GM23338 (cell line): ENCODE data around the gene AQP10. TPM values are rescaled to one million over a fixed set of nuclear protein-coding genes. Genes with fewer than 3 reads are reported as not detected.
A peak's percentile ranks its signal among the peaks of the same experiment; 100 is the strongest.

Experiments used
- ATAC-seq: fragments of 200-7000 bp; cut with Tn5 transposase; 3 replicates; pipeline ENCODE4 v1.9.1; 2020
- DNase-seq: peaks from one replicate; pipeline ENCODE4 v3.0.0-alpha.2; 2015; ENCODE audit warnings: low spot score
- H2AFZ ChIP-seq: fragments of 200-600 bp; sonication (generic); 2 replicates; pipeline ENCODE4 v1.8.0; 2016; ENCODE audit warnings: antibody characterized with exemption, mild to moderate bottlenecking, moderate library complexity
- H3F3A ChIP-seq: fragments of 200-600 bp; sonication (generic); replicated peaks from 2 replicates; pipeline ENCODE4 v1.8.0; 2017; ENCODE audit warnings: antibody characterized with exemption, mixed run types, low read depth
- H3K27ac ChIP-seq: fragments of 200-600 bp; sonication (generic); 2 replicates; pipeline ENCODE4 v1.6.1; 2016; ENCODE audit warnings: low read depth
- H3K27me3 ChIP-seq: fragments of 200-600 bp; sonication (generic); 2 replicates; pipeline ENCODE4 v1.8.0; 2016; ENCODE audit warnings: mild to moderate bottlenecking, mixed run types, moderate library complexity; ENCODE audit not compliant: insufficient read depth
- H3K36me3 ChIP-seq: fragments of 200-600 bp; sonication (generic); 2 replicates; pipeline ENCODE4 v1.8.0; 2016; ENCODE audit warnings: mild to moderate bottlenecking; ENCODE audit not compliant: insufficient read depth
- H3K4me1 ChIP-seq: fragments of 200-600 bp; sonication (generic); 2 replicates; pipeline ENCODE4 v1.8.0; 2016; ENCODE audit warnings: mild to moderate bottlenecking, moderate library complexity; ENCODE audit not compliant: insufficient read depth
- H3K4me2 ChIP-seq: fragments of 200-600 bp; sonication (generic); 2 replicates; pipeline ENCODE4 v1.7.1; 2017; ENCODE audit warnings: mixed run types
- H3K4me3 ChIP-seq: fragments of 200-600 bp; sonication (generic); 2 replicates; pipeline ENCODE4 v1.6.1; 2016; ENCODE audit warnings: mixed run types
- H3K79me2 ChIP-seq: fragments of 200-600 bp; sonication (generic); replicated peaks from 2 replicates; pipeline ENCODE4 v1.8.0; 2017; ENCODE audit warnings: mild to moderate bottlenecking; ENCODE audit not compliant: insufficient read depth
- H3K9me2 ChIP-seq: fragments of 200-600 bp; sonication (generic); 2 replicates; pipeline ENCODE4 v1.8.0; 2017; ENCODE audit not compliant: insufficient read depth
- H4K20me1 ChIP-seq: fragments of 200-600 bp; sonication (generic); replicated peaks from 2 replicates; pipeline ENCODE4 v1.8.0; 2017; ENCODE audit warnings: mild to moderate bottlenecking; ENCODE audit not compliant: insufficient read depth
- H3K27ac Mint-ChIP-seq: 2 replicates; pipeline ENCODE4 v1.8.0; 2020; ENCODE audit warnings: inconsistent platforms, mild to moderate bottlenecking, moderate library complexity, mixed read lengths
- H3K27me3 Mint-ChIP-seq: 3 replicates; pipeline ENCODE4 v1.8.0; 2022; ENCODE audit warnings: low read depth, mild to moderate bottlenecking, moderate library complexity, mixed read lengths, inconsistent platforms; ENCODE audit not compliant: insufficient read depth, poor library complexity
- H3K36me3 Mint-ChIP-seq: 3 replicates; pipeline ENCODE4 v1.8.0; 2021; ENCODE audit warnings: low read depth, mild to moderate bottlenecking, inconsistent platforms, moderate library complexity, mixed read lengths
- H3K4me1 Mint-ChIP-seq: 3 replicates; pipeline ENCODE4 v1.8.0; 2020; ENCODE audit warnings: mild to moderate bottlenecking, inconsistent platforms, mixed read lengths
- H3K4me3 Mint-ChIP-seq: 3 replicates; pipeline ENCODE4 v1.8.0; 2021; ENCODE audit warnings: moderate library complexity, mild to moderate bottlenecking, inconsistent platforms, mixed read lengths
- H3K9me3 Mint-ChIP-seq: 3 replicates; pipeline ENCODE4 v1.8.0; 2020; ENCODE audit warnings: moderate library complexity, mild to moderate bottlenecking, inconsistent platforms, mixed read lengths
- CREB1 ChIP-seq: fragments of 250-450 bp; sonication (Bioruptor Pico); IDR thresholded peaks from 2 replicates; pipeline ENCODE4 v1.5.0; 2020; ENCODE audit warnings: low read depth, mild to moderate bottlenecking, moderate library complexity
- JUNB ChIP-seq: IDR thresholded peaks from one replicate; pipeline ENCODE4 v1.6.1; 2016; ENCODE audit warnings: antibody characterized with exemption; ENCODE audit not compliant: unreplicated experiment
- ZNF331 ChIP-seq: fragments of 250-450 bp; sonication (Bioruptor Pico); IDR thresholded peaks from 2 replicates; pipeline ENCODE4 v1.5.0; 2020; ENCODE audit warnings: low read depth, mild to moderate bottlenecking, moderate library complexity
- polyA plus RNA-seq: library from polyadenylated mRNA; unstranded; fragments of >200 nt; fragmentation: Nextera tagmentation; extraction: Ambion mirVana; gene quantifications from 2 replicates; pipeline ENCODE4 v1.2.1, GENCODE V29; 2016
- total RNA-seq: library from RNA; depleted of rRNA; stranded (reverse); fragments of >200 nt; shearing (Covaris generic); gene quantifications from 2 replicates; pipeline ENCODE4 v1.2.3, GENCODE V29; 2014
- TF ChIP-seq, protein P1 (sequence below): fragments of 250-450 bp; sonication (Bioruptor Pico); IDR thresholded peaks from 2 replicates; pipeline ENCODE4 v1.5.0; 2020; ENCODE audit warnings: mild to moderate bottlenecking, moderate library complexity
- TF ChIP-seq, protein P2 (sequence below), 2 experiments: fragments of 200-600 bp in 1 of 2; sonication (generic) in 1 of 2; conservative IDR thresholded peaks; 2 replicates each; pipeline versions ENCODE4 v1.5.1 to v1.6.1; 2016 to 2017; ENCODE audit warnings: antibody characterized with exemption in 2 of 2, low read depth in 2 of 2, mild to moderate bottlenecking in 2 of 2, moderate library complexity in 1 of 2

The AQP10 gene
- total and polyA plus RNA-seq, 2 experiments from 2014 or later = not detected

DNA sequence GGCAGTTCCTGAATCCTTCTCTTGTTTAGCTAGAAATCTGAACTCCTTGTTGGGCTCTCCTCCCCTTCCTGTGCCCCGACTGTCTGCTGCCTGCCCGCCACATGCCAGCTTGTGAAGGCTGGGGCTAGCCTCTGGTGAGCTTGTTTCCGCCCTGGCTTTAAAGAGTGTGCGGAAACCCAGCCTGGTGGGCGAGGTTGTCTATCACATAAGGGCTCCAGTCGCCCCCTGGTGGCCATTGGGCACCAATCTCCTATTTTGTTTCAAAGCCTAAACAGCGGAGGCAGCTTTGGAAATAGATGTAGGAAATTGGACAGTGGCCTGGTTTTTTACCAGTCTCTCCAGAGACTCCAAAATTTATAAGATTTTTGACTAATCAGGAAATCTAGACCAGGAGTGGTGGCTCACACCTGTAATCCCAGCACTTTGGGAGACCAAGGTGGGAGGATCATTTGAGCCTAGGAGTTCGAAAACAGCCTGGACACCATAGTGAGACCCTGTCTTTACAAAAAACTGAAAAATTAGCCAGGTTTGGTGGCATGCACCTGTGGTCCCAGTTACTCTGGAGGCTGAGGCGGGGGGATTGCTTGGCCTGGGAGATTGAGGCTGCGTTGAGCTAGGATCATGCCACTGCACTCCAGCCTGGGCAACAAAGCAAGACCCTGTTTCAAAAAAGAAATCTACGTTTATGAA is 14.3 kb downstream of the AQP10 start:
- no peak overlapping the region for H3K27ac Mint-ChIP-seq
- H2AFZ ChIP-seq = no peak overlapping the region
- peaks cover 10% of the 10 kb centered on the region for H4K20me1 ChIP-seq
- peaks cover 7% of the 10 kb centered on the region; the same call in 1 of the 2 replicates for H3F3A ChIP-seq
- H3K4me3 ChIP-seq = no peak overlapping the region
- H3K4me3 Mint-ChIP-seq = no peak overlapping the region
- H3K27me3 ChIP-seq = no peaks in the 10 kb centered on the region
- H3K4me2 ChIP-seq = no peak overlapping the region
- H3K79me2 ChIP-seq = peaks cover 3% of the 10 kb centered on the region; the same call in 1 of the 2 replicates
- no peaks in the 10 kb centered on the region for H3K9me2 ChIP-seq
- peaks cover 3% of the 10 kb centered on the region for H3K27me3 Mint-ChIP-seq
- no peaks in the 10 kb centered on the region for H3K9me3 Mint-ChIP-seq
- TF ChIP-seq ZNF331 (CRISPR knock-in tag) = no peak
- TF ChIP-seq, protein P1, sequence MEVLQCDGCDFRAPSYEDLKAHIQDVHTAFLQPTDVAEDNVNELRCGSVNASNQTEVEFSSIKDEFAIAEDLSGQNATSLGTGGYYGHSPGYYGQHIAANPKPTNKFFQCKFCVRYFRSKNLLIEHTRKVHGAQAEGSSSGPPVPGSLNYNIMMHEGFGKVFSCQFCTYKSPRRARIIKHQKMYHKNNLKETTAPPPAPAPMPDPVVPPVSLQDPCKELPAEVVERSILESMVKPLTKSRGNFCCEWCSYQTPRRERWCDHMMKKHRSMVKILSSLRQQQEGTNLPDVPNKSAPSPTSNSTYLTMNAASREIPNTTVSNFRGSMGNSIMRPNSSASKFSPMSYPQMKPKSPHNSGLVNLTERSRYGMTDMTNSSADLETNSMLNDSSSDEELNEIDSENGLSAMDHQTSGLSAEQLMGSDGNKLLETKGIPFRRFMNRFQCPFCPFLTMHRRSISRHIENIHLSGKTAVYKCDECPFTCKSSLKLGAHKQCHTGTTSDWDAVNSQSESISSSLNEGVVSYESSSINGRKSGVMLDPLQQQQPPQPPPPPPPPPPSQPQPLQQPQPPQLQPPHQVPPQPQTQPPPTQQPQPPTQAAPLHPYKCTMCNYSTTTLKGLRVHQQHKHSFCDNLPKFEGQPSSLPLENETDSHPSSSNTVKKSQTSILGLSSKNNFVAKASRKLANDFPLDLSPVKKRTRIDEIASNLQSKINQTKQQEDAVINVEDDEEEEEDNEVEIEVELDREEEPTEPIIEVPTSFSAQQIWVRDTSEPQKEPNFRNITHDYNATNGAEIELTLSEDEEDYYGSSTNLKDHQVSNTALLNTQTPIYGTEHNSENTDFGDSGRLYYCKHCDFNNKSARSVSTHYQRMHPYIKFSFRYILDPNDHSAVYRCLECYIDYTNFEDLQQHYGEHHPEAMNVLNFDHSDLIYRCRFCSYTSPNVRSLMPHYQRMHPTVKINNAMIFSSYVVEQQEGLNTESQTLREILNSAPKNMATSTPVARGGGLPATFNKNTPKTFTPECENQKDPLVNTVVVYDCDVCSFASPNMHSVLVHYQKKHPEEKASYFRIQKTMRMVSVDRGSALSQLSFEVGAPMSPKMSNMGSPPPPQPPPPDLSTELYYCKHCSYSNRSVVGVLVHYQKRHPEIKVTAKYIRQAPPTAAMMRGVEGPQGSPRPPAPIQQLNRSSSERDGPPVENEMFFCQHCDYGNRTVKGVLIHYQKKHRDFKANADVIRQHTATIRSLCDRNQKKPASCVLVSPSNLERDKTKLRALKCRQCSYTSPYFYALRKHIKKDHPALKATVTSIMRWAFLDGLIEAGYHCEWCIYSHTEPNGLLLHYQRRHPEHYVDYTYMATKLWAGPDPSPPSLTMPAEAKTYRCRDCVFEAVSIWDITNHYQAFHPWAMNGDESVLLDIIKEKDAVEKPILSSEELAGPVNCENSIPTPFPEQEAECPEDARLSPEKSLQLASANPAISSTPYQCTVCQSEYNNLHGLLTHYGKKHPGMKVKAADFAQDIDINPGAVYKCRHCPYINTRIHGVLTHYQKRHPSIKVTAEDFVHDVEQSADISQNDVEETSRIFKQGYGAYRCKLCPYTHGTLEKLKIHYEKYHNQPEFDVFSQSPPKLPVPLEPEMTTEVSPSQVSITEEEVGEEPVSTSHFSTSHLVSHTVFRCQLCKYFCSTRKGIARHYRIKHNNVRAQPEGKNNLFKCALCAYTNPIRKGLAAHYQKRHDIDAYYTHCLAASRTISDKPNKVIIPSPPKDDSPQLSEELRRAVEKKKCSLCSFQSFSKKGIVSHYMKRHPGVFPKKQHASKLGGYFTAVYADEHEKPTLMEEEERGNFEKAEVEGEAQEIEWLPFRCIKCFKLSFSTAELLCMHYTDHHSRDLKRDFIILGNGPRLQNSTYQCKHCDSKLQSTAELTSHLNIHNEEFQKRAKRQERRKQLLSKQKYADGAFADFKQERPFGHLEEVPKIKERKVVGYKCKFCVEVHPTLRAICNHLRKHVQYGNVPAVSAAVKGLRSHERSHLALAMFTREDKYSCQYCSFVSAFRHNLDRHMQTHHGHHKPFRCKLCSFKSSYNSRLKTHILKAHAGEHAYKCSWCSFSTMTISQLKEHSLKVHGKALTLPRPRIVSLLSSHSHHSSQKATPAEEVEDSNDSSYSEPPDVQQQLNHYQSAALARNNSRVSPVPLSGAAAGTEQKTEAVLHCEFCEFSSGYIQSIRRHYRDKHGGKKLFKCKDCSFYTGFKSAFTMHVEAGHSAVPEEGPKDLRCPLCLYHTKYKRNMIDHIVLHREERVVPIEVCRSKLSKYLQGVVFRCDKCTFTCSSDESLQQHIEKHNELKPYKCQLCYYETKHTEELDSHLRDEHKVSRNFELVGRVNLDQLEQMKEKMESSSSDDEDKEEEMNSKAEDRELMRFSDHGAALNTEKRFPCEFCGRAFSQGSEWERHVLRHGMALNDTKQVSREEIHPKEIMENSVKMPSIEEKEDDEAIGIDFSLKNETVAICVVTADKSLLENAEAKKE (CRISPR knock-in tag) = no peak
- TF ChIP-seq, protein P2, sequence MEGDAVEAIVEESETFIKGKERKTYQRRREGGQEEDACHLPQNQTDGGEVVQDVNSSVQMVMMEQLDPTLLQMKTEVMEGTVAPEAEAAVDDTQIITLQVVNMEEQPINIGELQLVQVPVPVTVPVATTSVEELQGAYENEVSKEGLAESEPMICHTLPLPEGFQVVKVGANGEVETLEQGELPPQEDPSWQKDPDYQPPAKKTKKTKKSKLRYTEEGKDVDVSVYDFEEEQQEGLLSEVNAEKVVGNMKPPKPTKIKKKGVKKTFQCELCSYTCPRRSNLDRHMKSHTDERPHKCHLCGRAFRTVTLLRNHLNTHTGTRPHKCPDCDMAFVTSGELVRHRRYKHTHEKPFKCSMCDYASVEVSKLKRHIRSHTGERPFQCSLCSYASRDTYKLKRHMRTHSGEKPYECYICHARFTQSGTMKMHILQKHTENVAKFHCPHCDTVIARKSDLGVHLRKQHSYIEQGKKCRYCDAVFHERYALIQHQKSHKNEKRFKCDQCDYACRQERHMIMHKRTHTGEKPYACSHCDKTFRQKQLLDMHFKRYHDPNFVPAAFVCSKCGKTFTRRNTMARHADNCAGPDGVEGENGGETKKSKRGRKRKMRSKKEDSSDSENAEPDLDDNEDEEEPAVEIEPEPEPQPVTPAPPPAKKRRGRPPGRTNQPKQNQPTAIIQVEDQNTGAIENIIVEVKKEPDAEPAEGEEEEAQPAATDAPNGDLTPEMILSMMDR (conservative IDR thresholded peaks at IDR 0.05; ENCODE audit: low read depth in 2 of 2) = peak; percentile 87 to 93
- no peak for TF ChIP-seq CREB1 (CRISPR knock-in tag)
- TF ChIP-seq JUNB = no peak
- H3K27ac ChIP-seq = no peak overlapping the region
- H3K4me1 Mint-ChIP-seq = peaks cover 4% of the 10 kb centered on the region
- peaks cover 78% of the 10 kb centered on the region for H3K36me3 Mint-ChIP-seq
- peaks cover 54% of the 10 kb centered on the region for H3K36me3 ChIP-seq
- DNase-seq (peak; percentile 97), ATAC-seq (peak; percentile 98)
- no peaks in the 10 kb centered on the region for H3K4me1 ChIP-seq
